H1 (cell line): ENCODE data around the gene SPAG8. TPM values are rescaled to one million over a fixed set of nuclear protein-coding genes. Genes with fewer than 3 reads are reported as not detected.

Experiments used
- CTCF ChIA-PET: fragments of 300-600 bp; sonication (Branson Sonifier 250); formaldehyde crosslinking; loops from one replicate; lab custom pipeline; 2021; ENCODE audit not compliant: partially characterized antibody; lab: Charles Lee
- POLR2A ChIA-PET: fragments of 300-600 bp; sonication (Branson Sonifier 250); formaldehyde crosslinking; loops from one replicate; lab custom pipeline; 2021; ENCODE audit warnings: inconsistent platforms; ENCODE audit not compliant: partially characterized antibody; lab: Charles Lee
- DNase-seq, 2 experiments: peaks; one replicate each; pipeline versions ENCODE4 v3.0.0 to v3.0.0-alpha.2; 2010 to 2022; ENCODE audit warnings: low spot score in 2 of 2, low read depth in 1 of 2, mixed read lengths in 1 of 2
- FAIRE-seq: peaks from 2 replicates; lab custom pipeline; 2011; peaks lifted over from hg19 to GRCh38; lab: Jason Lieb, UNC
- H2AFZ ChIP-seq: 2 replicates; pipeline ENCODE4 v1.8.1; 2012; ENCODE audit warnings: low read length, inconsistent platforms
- H2AK5ac ChIP-seq: 2 replicates; pipeline ENCODE4 v1.6.1; 2013; ENCODE audit warnings: low read depth, low read length
- H2BK120ac ChIP-seq: replicated peaks from 2 replicates; pipeline ENCODE3; 2013; ENCODE audit warnings: low read depth, low read length, inconsistent platforms
- H2BK12ac ChIP-seq: 2 replicates; pipeline ENCODE4 v1.6.1; 2013; ENCODE audit warnings: low read depth, low read length
- H2BK15ac ChIP-seq: 2 replicates; pipeline ENCODE4 v1.6.1; 2013; ENCODE audit warnings: low read length
- H2BK20ac ChIP-seq: 2 replicates; pipeline ENCODE4 v1.6.1; 2013; ENCODE audit warnings: low read length
- H2BK5ac ChIP-seq: 2 replicates; pipeline ENCODE4 v1.6.1; 2013; ENCODE audit warnings: low read depth, low read length
- H3K14ac ChIP-seq: 2 replicates; pipeline ENCODE4 v1.6.1; 2013; ENCODE audit warnings: inconsistent platforms; ENCODE audit not compliant: insufficient read length
- H3K18ac ChIP-seq: 2 replicates; pipeline ENCODE4 v1.6.1; 2013; ENCODE audit warnings: low read length; ENCODE audit errors: extremely low read depth
- H3K23ac ChIP-seq: 2 replicates; pipeline ENCODE4 v1.6.1; 2013; ENCODE audit warnings: inconsistent platforms; ENCODE audit not compliant: insufficient read length
- H3K23me2 ChIP-seq: 2 replicates; pipeline ENCODE4 v1.6.1; 2013; ENCODE audit warnings: low read depth, low read length
- H3K27ac ChIP-seq: 2 replicates; pipeline ENCODE4 v1.6.1; 2011; ENCODE audit warnings: low read depth, low read length, inconsistent platforms
- H3K27me3 ChIP-seq, 4 experiments: replicated peaks in 1 of 4; 1 replicate in 1 of 4; 2 replicates in 3 of 4; pipeline versions ENCODE4 v1.6.1 to v1.8.1; 2011 to 2013; ENCODE audit warnings: low read length in 3 of 4, mild to moderate bottlenecking in 3 of 4, inconsistent platforms in 2 of 4, mixed read lengths in 2 of 4, moderate library complexity in 1 of 4; ENCODE audit not compliant: control insufficient read depth in 3 of 4, insufficient read depth in 3 of 4; ENCODE audit errors: extremely low read depth in 1 of 4
- H3K36me3 ChIP-seq, 4 experiments: 2 replicates each; pipeline versions ENCODE4 v1.6.1 to v1.8.1; 2011 to 2013; ENCODE audit warnings: mild to moderate bottlenecking in 4 of 4, low read length in 3 of 4, moderate library complexity in 2 of 4, control low read depth in 1 of 4, inconsistent platforms in 1 of 4; ENCODE audit not compliant: insufficient read depth in 4 of 4, control insufficient read depth in 2 of 4
- H3K4ac ChIP-seq: replicated peaks from 2 replicates; pipeline ENCODE3; 2013; ENCODE audit warnings: low read length, low read depth, mixed read lengths, inconsistent platforms; ENCODE audit not compliant: insufficient read length
- H3K4me1 ChIP-seq, 4 experiments: replicated peaks in 1 of 4; 1 replicate in 1 of 4; 2 replicates in 3 of 4; pipeline versions ENCODE4 v1.6.1 to v1.8.1; 2011 to 2013; ENCODE audit warnings: low read length in 3 of 4, inconsistent platforms in 2 of 4, mixed read lengths in 1 of 4; ENCODE audit not compliant: insufficient read depth in 4 of 4, control insufficient read depth in 3 of 4
- H3K4me2 ChIP-seq, 2 experiments: 2 replicates each; pipeline versions ENCODE4 v1.6.1 to v1.8.1; 2011 to 2013; ENCODE audit warnings: low read depth in 2 of 2, low read length in 2 of 2, control low read depth in 1 of 2, inconsistent platforms in 1 of 2, mild to moderate bottlenecking in 1 of 2; ENCODE audit not compliant: insufficient read depth in 1 of 2
- H3K4me3 ChIP-seq, 4 experiments: fragments of 200-600, 300-600 bp in 1 of 4; sonication (generic), shearing (Covaris generic), sonication (Bioruptor Twin) in 1 of 4; 2 replicates each; pipeline versions ENCODE4 v1.5.1 to v1.8.1; 2011 to 2016; ENCODE audit warnings: low read length in 4 of 4, low read depth in 3 of 4, control low read depth in 2 of 4, inconsistent platforms in 2 of 4, mild to moderate bottlenecking in 2 of 4, mixed read lengths in 1 of 4, moderate library complexity in 1 of 4; ENCODE audit not compliant: insufficient read depth in 2 of 4; ENCODE audit errors: extremely low read depth in 1 of 4
- H3K56ac ChIP-seq: replicated peaks from 2 replicates; pipeline ENCODE3; 2013; ENCODE audit warnings: low read depth, mild to moderate bottlenecking, mixed read lengths, low read length, inconsistent platforms; ENCODE audit not compliant: insufficient read length
- H3K79me1 ChIP-seq: 2 replicates; pipeline ENCODE4 v1.6.1; 2013; ENCODE audit warnings: low read depth, low read length, control low read depth
- H3K79me2 ChIP-seq, 2 experiments: 2 replicates each; pipeline versions ENCODE4 v1.6.1 to v1.8.1; 2012 to 2013; ENCODE audit warnings: low read length in 2 of 2, mild to moderate bottlenecking in 2 of 2, inconsistent platforms in 1 of 2; ENCODE audit not compliant: insufficient read depth in 2 of 2, control insufficient read depth in 1 of 2
- H3K9ac ChIP-seq, 4 experiments: replicated peaks in 1 of 4; 1 replicate in 1 of 4; 2 replicates in 3 of 4; pipeline versions ENCODE4 v1.6.1 to v1.8.1; 2011 to 2013; ENCODE audit warnings: low read depth in 3 of 4, low read length in 3 of 4, control low read depth in 2 of 4, mild to moderate bottlenecking in 2 of 4, moderate library complexity in 2 of 4, inconsistent platforms in 1 of 4; ENCODE audit errors: extremely low read depth in 1 of 4
- H3K9me3 ChIP-seq, 2 experiments: 2 replicates each; pipeline versions ENCODE4 v1.6.1 to v1.8.1; 2012 to 2013; ENCODE audit warnings: mild to moderate bottlenecking in 2 of 2, moderate library complexity in 2 of 2, control low read depth in 1 of 2, inconsistent platforms in 1 of 2, low read depth in 1 of 2, low read length in 1 of 2, mixed read lengths in 1 of 2; ENCODE audit not compliant: insufficient read depth in 2 of 2
- H4K20me1 ChIP-seq, 2 experiments: replicated peaks in 1 of 2; 2 replicates each; pipeline versions ENCODE3 to v1.8.1; 2011 to 2013; ENCODE audit warnings: inconsistent platforms in 2 of 2, low read length in 2 of 2, mild to moderate bottlenecking in 1 of 2; ENCODE audit not compliant: insufficient read depth in 2 of 2, control insufficient read depth in 1 of 2
- H4K5ac ChIP-seq: 2 replicates; pipeline ENCODE4 v1.6.1; 2013; ENCODE audit warnings: low read length, low read depth, mixed read lengths, inconsistent platforms; ENCODE audit not compliant: insufficient read length
- H4K8ac ChIP-seq: 2 replicates; pipeline ENCODE4 v1.8.0; 2013; ENCODE audit warnings: mild to moderate bottlenecking, moderate library complexity, low read length, inconsistent platforms; ENCODE audit not compliant: insufficient read depth; ENCODE audit errors: extremely low read depth
- H4K91ac ChIP-seq: replicated peaks from 2 replicates; pipeline ENCODE3; 2013; ENCODE audit warnings: low read length, mixed read lengths, inconsistent platforms; ENCODE audit not compliant: insufficient read length
- ASH2L ChIP-seq: fragments of 200-600, 300-600 bp; sonication (generic); IDR thresholded peaks from one replicate; pipeline ENCODE4 v1.7.1; 2017; ENCODE audit warnings: low read length
- CHD1 ChIP-seq: IDR thresholded peaks from 2 replicates; pipeline ENCODE4 v1.6.1; 2012; ENCODE audit warnings: low read depth, low read length, improper control_type of control experiment
- EP300 ChIP-seq, 2 experiments: IDR thresholded peaks; 1 replicate in 1 of 2; 2 replicates in 1 of 2; pipeline ENCODE4 v1.6.1; 2011 to 2012; ENCODE audit warnings: low read depth in 2 of 2, low read length in 2 of 2, mild to moderate bottlenecking in 2 of 2, borderline replicate concordance in 1 of 2, inconsistent platforms in 1 of 2, moderate library complexity in 1 of 2
- HDAC6 ChIP-seq: IDR thresholded peaks from one replicate; pipeline ENCODE4 v1.7.1; 2012; ENCODE audit warnings: low read depth, mild to moderate bottlenecking, inconsistent platforms, low read length, moderate library complexity
- JUN ChIP-seq: IDR thresholded peaks from 2 replicates; pipeline ENCODE4 v1.6.1; 2011; ENCODE audit warnings: low read depth, mild to moderate bottlenecking, improper control_type of control experiment, low read length
- POLR2AphosphoS5 ChIP-seq: IDR thresholded peaks from 2 replicates; pipeline ENCODE4 v1.6.1; 2011; ENCODE audit warnings: low read depth, low read length
- RBBP5 ChIP-seq: IDR thresholded peaks from 2 replicates; pipeline ENCODE4 v1.7.1; 2012; ENCODE audit warnings: low read depth, mild to moderate bottlenecking, inconsistent platforms, low read length, moderate library complexity, borderline replicate concordance
- RFX5 ChIP-seq: IDR thresholded peaks from 2 replicates; pipeline ENCODE4 v1.6.1; 2011; ENCODE audit warnings: low read depth, low read length, improper control_type of control experiment, borderline replicate concordance
- SIRT6 ChIP-seq: IDR thresholded peaks from one replicate; pipeline ENCODE4 v1.7.1; 2012; ENCODE audit warnings: low read length, inconsistent platforms
- SP1 ChIP-seq: IDR thresholded peaks from 2 replicates; pipeline ENCODE4 v1.6.1; 2011; ENCODE audit warnings: low read depth, low read length
- YY1 ChIP-seq: IDR thresholded peaks from 2 replicates; pipeline ENCODE4 v1.6.1; 2011; ENCODE audit warnings: low read depth, mild to moderate bottlenecking, low read length
- WGBS, 2 experiments: shearing (Covaris generic) in 1 of 2; methylation state at CpG; one replicate each; pipeline versions ENCODE4 v1.1.6 to v1.1.7; 2013 to 2015; ENCODE audit warnings: low lambda C conversion rate in 2 of 2, mixed read lengths in 2 of 2, inconsistent platforms in 1 of 2, low coverage in 1 of 2, missing lambda C conversion rate in 1 of 2; ENCODE audit not compliant: insufficient replicate concordance in 2 of 2, insufficient coverage in 1 of 2, insufficient read length in 1 of 2; ENCODE audit errors: extremely low coverage in 1 of 2, missing lambda C conversion rate in 1 of 2; 5-methylcytosine and 5-hydroxymethylcytosine counted together
- polyA plus RNA-seq, 7 experiments: library from polyadenylated mRNA; depleted of rRNA in 3 of 7; stranded (reverse) in 5 of 7; unstranded in 2 of 7; fragments of >200 nt in 5 of 7; fragments of 200-250 nt in 2 of 7; gene quantifications; 1 replicate in 5 of 7; 2 replicates in 1 of 7; 4 replicates in 1 of 7; pipeline versions ENCODE4 v1.2.1 to v1.2.3, GENCODE V29; 2011 to 2013; ENCODE audit warnings: missing spikeins in 2 of 7, mixed read lengths in 2 of 7
- total RNA-seq: library from RNA; stranded (reverse); fragmentation: NEBNext Ultra II Directional; extraction: Animal tissue kit (Norgen Biotek cat#: 25700); gene quantifications from 2 replicates; pipeline ENCODE4 v1.2.1, GENCODE V29; 2021
- TF ChIP-seq, protein P1 (sequence below), 3 experiments: IDR thresholded peaks; 1 replicate in 2 of 3; 2 replicates in 1 of 3; pipeline versions ENCODE4 v1.5.1 to v1.6.1; 2011; ENCODE audit warnings: low read length in 3 of 3, mild to moderate bottlenecking in 3 of 3, inconsistent platforms in 2 of 3, low read depth in 1 of 3, moderate library complexity in 1 of 3; ENCODE audit not compliant: insufficient read depth in 1 of 3; ENCODE audit errors: control extremely low read depth in 1 of 3

The SPAG8 gene
- total and polyA plus RNA-seq, 2 of the 8 experiments (the other 6 are each of a cell fraction or from before 2014, with no cell fraction given) = 0.37 to 0.44 TPM

- POLR2A ChIA-PET = interaction anchor here (0.8 to 2.5 kb wide), 5 partner anchors 8 to 73 kb away, joined by 3 to 6 read pairs (median 3); partner anchors contain the start of genes CREB3, GBA2, HINT2 and RGP1
- Histone ChIP-seq H3K36me3 (peaks cover 0 to 4% (median 0%) of the 10 kb centered on the region in 4 experiments; a peak in 2 of 8 replicates), H3K9ac (no peak overlapping the region)
- no peak for TF ChIP-seq SIRT6
- TF ChIP-seq POLR2AphosphoS5 = no peak
- no peak for TF ChIP-seq YY1
- no peak for TF ChIP-seq CHD1
- no peak for TF ChIP-seq HDAC6
- TF ChIP-seq, protein P1, sequence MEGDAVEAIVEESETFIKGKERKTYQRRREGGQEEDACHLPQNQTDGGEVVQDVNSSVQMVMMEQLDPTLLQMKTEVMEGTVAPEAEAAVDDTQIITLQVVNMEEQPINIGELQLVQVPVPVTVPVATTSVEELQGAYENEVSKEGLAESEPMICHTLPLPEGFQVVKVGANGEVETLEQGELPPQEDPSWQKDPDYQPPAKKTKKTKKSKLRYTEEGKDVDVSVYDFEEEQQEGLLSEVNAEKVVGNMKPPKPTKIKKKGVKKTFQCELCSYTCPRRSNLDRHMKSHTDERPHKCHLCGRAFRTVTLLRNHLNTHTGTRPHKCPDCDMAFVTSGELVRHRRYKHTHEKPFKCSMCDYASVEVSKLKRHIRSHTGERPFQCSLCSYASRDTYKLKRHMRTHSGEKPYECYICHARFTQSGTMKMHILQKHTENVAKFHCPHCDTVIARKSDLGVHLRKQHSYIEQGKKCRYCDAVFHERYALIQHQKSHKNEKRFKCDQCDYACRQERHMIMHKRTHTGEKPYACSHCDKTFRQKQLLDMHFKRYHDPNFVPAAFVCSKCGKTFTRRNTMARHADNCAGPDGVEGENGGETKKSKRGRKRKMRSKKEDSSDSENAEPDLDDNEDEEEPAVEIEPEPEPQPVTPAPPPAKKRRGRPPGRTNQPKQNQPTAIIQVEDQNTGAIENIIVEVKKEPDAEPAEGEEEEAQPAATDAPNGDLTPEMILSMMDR (IDR thresholded peaks at IDR 0.05; ENCODE audit: control extremely low read depth in 1 of 3, insufficient read depth in 1 of 3, low read depth in 1 of 3, low read length in 3 of 3) = no peak
- TF ChIP-seq JUN = no peak
- no peak for TF ChIP-seq EP300 (IDR thresholded peaks at IDR 0.05; ENCODE audit: borderline replicate concordance in 1 of 2, low read depth in 2 of 2, low read length in 2 of 2)
- no peak for TF ChIP-seq SP1
- no peak for TF ChIP-seq RFX5
- no peak for TF ChIP-seq RBBP5
- no peak for TF ChIP-seq ASH2L
Measured at GRCh38 chr9:35806101-35806500, 6.0 kb downstream of the SPAG8 start.

More at GRCh38 chr9:35806101-35806500, 6.0 kb downstream of the SPAG8 start:
- Histone ChIP-seq H3K27me3 (peaks cover 0 to under 1% (median 0%) of the 10 kb centered on the region in 4 experiments; a peak in 1 of 7 replicates), H2BK20ac (no peak overlapping the region), H4K20me1 (no peaks in the 10 kb centered on the region), H4K5ac (no peak overlapping the region), H4K8ac (no peak overlapping the region), H3K18ac (no peak overlapping the region), H2AFZ (no peak overlapping the region), H4K91ac (no peak overlapping the region), H2AK5ac (no peak overlapping the region), H3K79me1 (no peaks in the 10 kb centered on the region), H3K4me1 (no peaks in the 10 kb centered on the region), H2BK120ac (no peak overlapping the region), H3K14ac (no peak overlapping the region), H3K56ac (no peak overlapping the region), H3K4me3 (no peak overlapping the region), H3K4ac (no peak overlapping the region), H3K4me2 (no peak overlapping the region), H2BK5ac (no peak overlapping the region), H2BK12ac (no peak overlapping the region), H3K27ac (no peak overlapping the region), H2BK15ac (no peak overlapping the region), H3K23ac (no peak overlapping the region), H3K23me2 (no peaks in the 10 kb centered on the region), H3K79me2 (no peaks in the 10 kb centered on the region), H3K9me3 (no peaks in the 10 kb centered on the region)
- CTCF ChIA-PET = interaction anchor here (0.7 to 3.2 kb wide), 8 partner anchors 11 to 115 kb away, joined by 3 to 15 read pairs (median 4); partner anchors contain the start of gene NPR2
- FAIRE-seq (no peak), DNase-seq (no peak)
- 93% methylated on average over 8 of the region's 8 CpGs; no CpG with 5 or more reads in 1 of the 2 experiments for WGBS, 2 experiments
